Measurements from ENCODE around the gene NEDD4.
"Not testable (repeated sequence)": the region's sequence is repeated elsewhere in the genome, so short reads cannot be mapped to it uniquely, and the experiment has no call there.

Gene NEDD4

GRCh38 chr15:55879181-55879580, 114.2 kb downstream of the NEDD4 start:
- no peak for DNase-seq

GRCh38 chr15:55873024-55873720, 120.2 kb downstream of the NEDD4 start:
- DNase-seq: no peak

- DNase-seq: no peak
Observed at GRCh38 chr15:55872471-55872870, 120.9 kb downstream of the NEDD4 start.

- no peak for DNase-seq
Observed at GRCh38 chr15:55869660-55870059, 123.8 kb downstream of the NEDD4 start.

GRCh38 chr15:55868707-55869106, 124.7 kb downstream of the NEDD4 start:
- no peak for DNase-seq

GRCh38 chr15:55868291-55868690, 125.1 kb downstream of the NEDD4 start:
- DNase-seq: not testable (repeated sequence)

- no peak for DNase-seq
Observed at GRCh38 chr15:55863911-55864310, 129.5 kb downstream of the NEDD4 start.

GRCh38 chr15:55861115-55861514, 132.3 kb downstream of the NEDD4 start:
- DNase-seq: no peak

- DNase-seq: no peak
Observed at GRCh38 chr15:55860468-55860867, 132.9 kb downstream of the NEDD4 start.

- no peak for DNase-seq
Observed at GRCh38 chr15:55859681-55860080, 133.7 kb downstream of the NEDD4 start.

- DNase-seq: no peak
Observed at GRCh38 chr15:55858661-55859060, 134.8 kb downstream of the NEDD4 start.

- DNase-seq: no peak
Observed at GRCh38 chr15:55856506-55857164, 136.8 kb downstream of the NEDD4 start.

- DNase-seq: no peak
Observed at GRCh38 chr15:55853134-55853533, 140.3 kb downstream of the NEDD4 start.

GRCh38 chr15:55846116-55846707, 147.2 kb downstream of the NEDD4 start:
- peak; percentile 5 for DNase-seq

GRCh38 chr15:55842897-55843296, 150.5 kb downstream of the NEDD4 start:
- not testable (repeated sequence) for DNase-seq

- no peak for DNase-seq
Observed at GRCh38 chr15:55835866-55836265, 157.5 kb downstream of the NEDD4 start.

- DNase-seq: no peak
Observed at GRCh38 chr15:55834331-55834730, 159.1 kb downstream of the NEDD4 start.

- no peak for DNase-seq
Observed at GRCh38 chr15:55829826-55830225, 163.6 kb downstream of the NEDD4 start.

GRCh38 chr15:55827955-55828354, 165.5 kb downstream of the NEDD4 start:
- DNase-seq: no peak

- DNase-seq: no peak
Observed at GRCh38 chr15:55827204-55827603, 166.2 kb downstream of the NEDD4 start.

- DNase-seq: no peak
Observed at GRCh38 chr15:55824857-55825613, 168.4 kb downstream of the NEDD4 start.

- no peak for DNase-seq
Observed at GRCh38 chr15:55823699-55824340, 169.6 kb downstream of the NEDD4 start.

GRCh38 chr15:55823191-55823670, 170.2 kb downstream of the NEDD4 start:
- DNase-seq: no peak
